OCI-LY7 (cell line): ENCODE results near the gene PRRC1. TPM values are rescaled to one million over a fixed set of nuclear protein-coding genes. Genes with fewer than 3 reads are reported as not detected.

ENCODE experiments used
- BruUV-seq: library from RNA; stranded (reverse); fragments of 400-500 nt; replicated peaks from 2 replicates; lab custom pipeline; 2021; lab: Mats Ljungman, UMichigan
- CTCF ChIA-PET: fragments of 300-600 bp; sonication (Branson Sonifier 250); formaldehyde crosslinking; loops from one replicate; lab custom pipeline; 2022; ENCODE audit warnings: antibody characterized with exemption; ENCODE audit not compliant: unreplicated experiment; lab: Charles Lee
- POLR2A ChIA-PET: fragments of 300-600 bp; sonication (Branson Sonifier 250); formaldehyde crosslinking; loops from one replicate; lab custom pipeline; 2022; ENCODE audit warnings: antibody characterized with exemption; lab: Charles Lee
- DNase-seq: peaks from one replicate; pipeline ENCODE4 v3.0.0-alpha.2; 2015; ENCODE audit warnings: low spot score
- H2AFZ ChIP-seq: fragments of 200-600 bp; sonication (generic), shearing (Covaris generic); 2 replicates; pipeline ENCODE4 v1.6.1; 2014; ENCODE audit warnings: mild to moderate bottlenecking, antibody characterized with exemption, low read length, moderate library complexity
- H3K27ac ChIP-seq: fragments of 200-600 bp; sonication (generic); 2 replicates; pipeline ENCODE4 v1.5.1; 2014; ENCODE audit warnings: mixed run types, low read depth, mild to moderate bottlenecking, moderate library complexity, low read length, inconsistent platforms; ENCODE audit not compliant: poor library complexity, severe bottlenecking
- H3K36me3 ChIP-seq: fragments of 200-600 bp; sonication (generic); 2 replicates; pipeline ENCODE4 v1.6.1; 2014; ENCODE audit warnings: mild to moderate bottlenecking, antibody characterized with exemption, low read length, moderate library complexity, mixed read lengths; ENCODE audit not compliant: insufficient read depth
- H3K4me1 ChIP-seq: fragments of 200-600 bp; sonication (generic); 2 replicates; pipeline ENCODE4 v1.5.1; 2014; ENCODE audit warnings: mild to moderate bottlenecking, low read length; ENCODE audit not compliant: insufficient read depth, poor library complexity, severe bottlenecking
- H3K4me2 ChIP-seq: fragments of 200-600 bp; sonication (generic); 2 replicates; pipeline ENCODE4 v1.6.1; 2014; ENCODE audit warnings: mild to moderate bottlenecking, low read length
- H3K4me3 ChIP-seq: fragments of 200-600 bp; sonication (generic); 2 replicates; pipeline ENCODE4 v1.5.1; 2014; ENCODE audit warnings: mild to moderate bottlenecking, low read depth, low read length; ENCODE audit not compliant: poor library complexity, severe bottlenecking
- H3K79me2 ChIP-seq: fragments of 200-600 bp; sonication (generic); 2 replicates; pipeline ENCODE4 v1.6.1; 2016; ENCODE audit warnings: low read depth, mild to moderate bottlenecking, low read length, moderate library complexity, mixed read lengths; ENCODE audit not compliant: insufficient read depth
- H3K9me2 ChIP-seq: fragments of 200-600 bp; sonication (generic); 2 replicates; pipeline ENCODE4 v1.6.1; 2016; ENCODE audit warnings: mild to moderate bottlenecking, low read length, mixed read lengths; ENCODE audit not compliant: insufficient read depth
- H3K9me3 ChIP-seq: fragments of 200-600 bp; sonication (generic); 2 replicates; pipeline ENCODE4 v1.6.1; 2014; ENCODE audit warnings: mild to moderate bottlenecking, mixed run types, low read length, mixed read lengths
- H4K20me1 ChIP-seq: fragments of 200-600 bp; sonication (generic); 2 replicates; pipeline ENCODE4 v1.6.1; 2014; ENCODE audit warnings: mild to moderate bottlenecking, antibody characterized with exemption, low read length, moderate library complexity, mixed read lengths; ENCODE audit not compliant: insufficient read depth
- CTCF ChIP-seq: fragments of 200-600 bp; sonication (generic); conservative IDR thresholded peaks from 2 replicates; pipeline ENCODE4 v1.5.1; 2014; ENCODE audit warnings: mild to moderate bottlenecking, antibody characterized with exemption, low read length, moderate library complexity, mixed read lengths
- EZH2phosphoT487 ChIP-seq: fragments of 200-600 bp; sonication (generic); IDR thresholded peaks from 2 replicates; pipeline ENCODE4 v1.6.1; 2018; ENCODE audit warnings: low read depth, borderline replicate concordance, mild to moderate bottlenecking, mixed run types, antibody characterized with exemption, low read length, moderate library complexity, mixed read lengths
- intact Hi-C: fragments of 100-400 bp; cut with micrococcal nuclease; formaldehyde crosslinking; loops from one replicate; pipeline ENCODE4 v1.10.0; 2022; ENCODE audit not compliant: unreplicated experiment
- total RNA-seq, 2 experiments: library from RNA; depleted of rRNA in 1 of 2; stranded (reverse); fragments of >200 nt in 1 of 2; shearing (Covaris generic) in 1 of 2; gene quantifications; 2 replicates each; pipeline ENCODE4 v1.2.3, GENCODE V29; 2014 to 2022

The PRRC1 gene
- total RNA-seq, 2 experiments from 2014 or later, result 32.7 to 46.5 TPM

DNA sequence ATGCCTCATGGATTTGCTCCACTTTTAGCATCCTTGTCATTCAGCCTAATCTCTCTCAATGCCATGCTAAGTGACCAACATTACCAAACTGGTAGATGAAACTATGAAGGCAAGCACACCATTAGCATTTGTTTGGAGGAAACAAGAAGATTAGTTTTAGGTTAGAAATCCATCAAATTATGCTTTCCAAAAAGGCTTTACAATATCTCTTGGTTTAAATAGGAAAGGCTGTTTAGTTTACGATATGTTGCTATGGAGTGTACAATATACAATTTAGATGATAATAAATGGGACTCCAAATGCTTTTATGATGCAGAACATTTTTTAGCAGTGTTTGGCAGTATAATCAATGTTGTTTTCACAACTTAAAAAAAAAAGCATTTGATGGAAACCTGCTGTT is 83.7 kb downstream of the PRRC1 start:
- no peaks in the 10 kb centered on the region for H3K4me1 ChIP-seq
- intact Hi-C loops, result no loop called here
- no peaks in the 10 kb centered on the region; the same call in 1 of the 2 replicates for H3K9me2 ChIP-seq
- no peak overlapping the region for H2AFZ ChIP-seq
- no peaks in the 10 kb centered on the region for H3K79me2 ChIP-seq
- H3K4me2 ChIP-seq, result no peak overlapping the region
- DNase-seq, result no peak
- H3K27ac ChIP-seq, result no peak overlapping the region
- ChIA-PET CTCF (no interaction called here), POLR2A (no interaction called here)
- no peaks in the 10 kb centered on the region for H3K36me3 ChIP-seq
- H3K4me3 ChIP-seq, result no peak overlapping the region
- H4K20me1 ChIP-seq, result no peaks in the 10 kb centered on the region
- TF ChIP-seq CTCF (no peak), EZH2phosphoT487 (no peak)
- BruUV-seq, result no TSS peak
- H3K9me3 ChIP-seq, result no peaks in the 10 kb centered on the region

DNA sequence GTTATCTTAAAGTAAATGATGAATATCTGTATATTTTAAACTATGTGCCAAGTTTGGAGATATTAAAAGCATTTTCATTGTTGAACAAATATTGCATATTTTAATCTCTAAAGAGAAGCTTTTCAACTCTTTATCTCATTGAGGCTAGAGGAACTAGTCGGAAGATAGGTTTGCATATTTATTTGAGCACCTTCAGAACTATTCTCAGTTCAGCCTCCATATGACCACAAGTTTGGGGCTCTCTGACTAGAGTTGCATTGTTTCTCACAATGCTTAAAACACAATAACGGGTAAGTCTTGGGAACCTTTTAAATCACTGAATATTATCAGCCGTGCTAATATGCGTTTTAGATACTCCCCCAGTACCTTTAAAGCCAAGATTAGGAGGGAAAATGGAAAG is 84.2 kb downstream of the PRRC1 start:
- intact Hi-C loops, result no loop called here
- Histone ChIP-seq H3K9me2 (no peaks in the 10 kb centered on the region; the same call in 1 of the 2 replicates), H3K79me2 (no peaks in the 10 kb centered on the region), H3K4me1 (no peaks in the 10 kb centered on the region), H3K4me2 (no peak overlapping the region), H3K9me3 (no peaks in the 10 kb centered on the region), H2AFZ (no peak overlapping the region), H3K27ac (no peak overlapping the region), H3K36me3 (no peaks in the 10 kb centered on the region), H3K4me3 (no peak overlapping the region), H4K20me1 (no peaks in the 10 kb centered on the region)
- no TSS peak for BruUV-seq
- POLR2A ChIA-PET, result interaction anchor here (1.2 kb wide), 1 partner anchor 11 kb away, joined by 3 read pairs; no protein-coding TSS in a partner anchor
- DNase-seq, result no peak
- TF ChIP-seq EZH2phosphoT487 (no peak), CTCF (no peak)
- CTCF ChIA-PET, result no interaction called here

DNA sequence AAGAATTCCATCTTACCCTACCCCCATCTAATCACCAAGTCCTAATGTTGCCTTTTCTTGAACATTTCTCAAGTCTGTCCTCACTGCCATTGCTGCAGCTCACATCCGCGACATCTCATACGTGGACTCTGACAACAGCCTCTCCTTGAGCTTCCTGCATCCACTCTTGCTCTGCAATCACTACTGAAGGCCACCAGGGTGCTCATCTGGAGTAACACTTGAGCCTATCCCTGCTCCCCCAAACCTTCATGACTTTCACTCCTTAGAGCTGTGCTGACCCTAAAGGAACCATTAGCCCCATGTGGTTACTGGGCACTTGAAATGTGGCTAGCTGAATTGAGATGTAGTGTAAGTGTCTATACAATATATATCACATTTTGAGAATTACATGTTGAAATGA is 85.0 kb downstream of the PRRC1 start:
- no peaks in the 10 kb centered on the region; the same call in 1 of the 2 replicates for H3K9me2 ChIP-seq
- ChIA-PET CTCF (interaction anchor here (0.5 kb wide), 1 partner anchor 12 kb away, joined by 3 read pairs; no protein-coding TSS in a partner anchor), POLR2A (interaction anchor here (1.2 kb wide), 1 partner anchor 12 kb away, joined by 3 read pairs; no protein-coding TSS in a partner anchor)
- no peak overlapping the region for H2AFZ ChIP-seq
- H3K79me2 ChIP-seq, result no peaks in the 10 kb centered on the region
- no TSS peak for BruUV-seq
- intact Hi-C loops, result no loop called here
- TF ChIP-seq CTCF (no peak), EZH2phosphoT487 (no peak)
- no peak overlapping the region for H3K4me2 ChIP-seq
- H3K36me3 ChIP-seq, result no peaks in the 10 kb centered on the region
- H3K4me1 ChIP-seq, result no peaks in the 10 kb centered on the region
- no peak for DNase-seq
- H3K4me3 ChIP-seq, result no peak overlapping the region
- no peak overlapping the region for H3K27ac ChIP-seq
- no peaks in the 10 kb centered on the region for H3K9me3 ChIP-seq
- no peaks in the 10 kb centered on the region for H4K20me1 ChIP-seq
